OCI-LY1 (cell line): Measurements from ENCODE around the gene TNFRSF12A.

Source experiments
- H2AFZ ChIP-seq: fragments of 200-600 bp; sonication (generic), shearing (Covaris generic); 2 replicates; pipeline ENCODE4 v1.6.0; 2014; ENCODE audit warnings: antibody characterized with exemption, mild to moderate bottlenecking, low read length
- H3F3A ChIP-seq: fragments of 200-600 bp; sonication (generic), shearing (Covaris generic); 2 replicates; pipeline ENCODE4 v1.6.0; 2014; ENCODE audit warnings: mild to moderate bottlenecking, antibody characterized with exemption, low read length, moderate library complexity; ENCODE audit not compliant: insufficient read depth
- H3K27ac ChIP-seq: fragments of 200-600 bp; sonication (generic); 2 replicates; pipeline ENCODE4 v1.5.1; 2014; ENCODE audit warnings: low read length, mixed run types, mild to moderate bottlenecking, low read depth; ENCODE audit not compliant: poor library complexity, severe bottlenecking
- H3K27me3 ChIP-seq: fragments of 200-600 bp; sonication (generic); 2 replicates; pipeline ENCODE4 v1.6.0; 2014; ENCODE audit warnings: antibody characterized with exemption, mild to moderate bottlenecking, low read length, moderate library complexity; ENCODE audit not compliant: insufficient read depth
- H3K36me3 ChIP-seq: fragments of 200-600 bp; sonication (generic); 2 replicates; pipeline ENCODE4 v1.6.1; 2014; ENCODE audit warnings: mild to moderate bottlenecking, antibody characterized with exemption, low read length, moderate library complexity, mixed read lengths; ENCODE audit not compliant: insufficient read depth
- H3K4me1 ChIP-seq: fragments of 200-600 bp; sonication (generic); 2 replicates; pipeline ENCODE4 v1.5.1; 2014; ENCODE audit warnings: mild to moderate bottlenecking, low read length, moderate library complexity; ENCODE audit not compliant: insufficient read depth, severe bottlenecking
- H3K4me2 ChIP-seq: fragments of 200-600 bp; sonication (generic), shearing (Covaris generic); 2 replicates; pipeline ENCODE4 v1.6.1; 2014; ENCODE audit warnings: low read length
- H3K4me3 ChIP-seq: fragments of 200-600 bp; sonication (generic); 2 replicates; pipeline ENCODE4 v1.5.1; 2014; ENCODE audit warnings: low read length, low read depth, mild to moderate bottlenecking, mixed read lengths; ENCODE audit not compliant: poor library complexity, severe bottlenecking
- H3K79me2 ChIP-seq: fragments of 200-600 bp; shearing (Covaris generic); 2 replicates; pipeline ENCODE4 v1.6.1; 2016; ENCODE audit warnings: mixed run types, low read length, mixed read lengths; ENCODE audit not compliant: insufficient read depth
- H3K9ac ChIP-seq: fragments of 200-600 bp; sonication (generic), shearing (Covaris generic); 2 replicates; pipeline ENCODE4 v1.6.1; 2014; ENCODE audit warnings: mild to moderate bottlenecking, low read length, mixed read lengths
- H3K9me2 ChIP-seq: fragments of 200-600 bp; sonication (generic), shearing (Covaris generic); 2 replicates; pipeline ENCODE4 v1.6.1; 2014; ENCODE audit warnings: low read depth, mild to moderate bottlenecking, low read length, mixed read lengths
- H3K9me3 ChIP-seq: fragments of 200-600 bp; shearing (Covaris generic); 2 replicates; pipeline ENCODE4 v1.6.1; 2014; ENCODE audit warnings: low read length, mixed read lengths
- H4K20me1 ChIP-seq: fragments of 200-600 bp; sonication (generic), shearing (Covaris generic); 2 replicates; pipeline ENCODE4 v1.6.0; 2016; ENCODE audit warnings: mild to moderate bottlenecking, low read length; ENCODE audit not compliant: insufficient read depth
- EZH2 ChIP-seq: fragments of 200-600 bp; sonication (generic), shearing (Covaris generic); IDR thresholded peaks from 2 replicates; pipeline ENCODE4 v1.8.0; 2017; ENCODE audit warnings: borderline replicate concordance, mixed run types, mild to moderate bottlenecking, antibody characterized with exemption, low read length, moderate library complexity, mixed read lengths
- TF ChIP-seq, protein P1 (sequence below): fragments of 200-600 bp; sonication (generic), shearing (Covaris generic); IDR thresholded peaks from 2 replicates; pipeline ENCODE4 v1.5.1; 2017; ENCODE audit warnings: mild to moderate bottlenecking, antibody characterized with exemption, low read length, moderate library complexity, mixed read lengths

The TNFRSF12A gene

GRCh38 chr16:3020604-3021448, 658 bp downstream of the TNFRSF12A start:
- Histone ChIP-seq H3K4me1 (peaks cover 44% of the 10 kb centered on the region), H4K20me1 (no peaks in the 10 kb centered on the region), H3F3A (no peaks in the 10 kb centered on the region), H3K9ac (peak overlapping the region; percentile 60), H3K9me3 (no peaks in the 10 kb centered on the region), H3K9me2 (no peaks in the 10 kb centered on the region), H2AFZ (no peak overlapping the region), H3K36me3 (no peaks in the 10 kb centered on the region), H3K4me2 (peak overlapping the region; percentile 97), H3K27ac (no peak overlapping the region), H3K27me3 (peaks cover 4% of the 10 kb centered on the region; the same call in 1 of the 2 replicates), H3K79me2 (no peaks in the 10 kb centered on the region), H3K4me3 (peak overlapping the region; percentile 67)
- no peak for TF ChIP-seq EZH2
- TF ChIP-seq, protein P1, sequence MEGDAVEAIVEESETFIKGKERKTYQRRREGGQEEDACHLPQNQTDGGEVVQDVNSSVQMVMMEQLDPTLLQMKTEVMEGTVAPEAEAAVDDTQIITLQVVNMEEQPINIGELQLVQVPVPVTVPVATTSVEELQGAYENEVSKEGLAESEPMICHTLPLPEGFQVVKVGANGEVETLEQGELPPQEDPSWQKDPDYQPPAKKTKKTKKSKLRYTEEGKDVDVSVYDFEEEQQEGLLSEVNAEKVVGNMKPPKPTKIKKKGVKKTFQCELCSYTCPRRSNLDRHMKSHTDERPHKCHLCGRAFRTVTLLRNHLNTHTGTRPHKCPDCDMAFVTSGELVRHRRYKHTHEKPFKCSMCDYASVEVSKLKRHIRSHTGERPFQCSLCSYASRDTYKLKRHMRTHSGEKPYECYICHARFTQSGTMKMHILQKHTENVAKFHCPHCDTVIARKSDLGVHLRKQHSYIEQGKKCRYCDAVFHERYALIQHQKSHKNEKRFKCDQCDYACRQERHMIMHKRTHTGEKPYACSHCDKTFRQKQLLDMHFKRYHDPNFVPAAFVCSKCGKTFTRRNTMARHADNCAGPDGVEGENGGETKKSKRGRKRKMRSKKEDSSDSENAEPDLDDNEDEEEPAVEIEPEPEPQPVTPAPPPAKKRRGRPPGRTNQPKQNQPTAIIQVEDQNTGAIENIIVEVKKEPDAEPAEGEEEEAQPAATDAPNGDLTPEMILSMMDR: no peak

GRCh38 chr16:3021449-3022207, 1.5 kb downstream of the TNFRSF12A start:
- Histone ChIP-seq H3K4me1 (peaks cover 44% of the 10 kb centered on the region), H3K4me2 (peak overlapping the region; percentile 97), H4K20me1 (no peaks in the 10 kb centered on the region), H3K27ac (peak overlapping the region; percentile 55), H2AFZ (no peak overlapping the region), H3K27me3 (peaks cover 4% of the 10 kb centered on the region; the same call in 1 of the 2 replicates), H3F3A (no peaks in the 10 kb centered on the region), H3K4me3 (peak overlapping the region; percentile 67), H3K79me2 (no peaks in the 10 kb centered on the region), H3K9me2 (no peaks in the 10 kb centered on the region), H3K9me3 (no peaks in the 10 kb centered on the region), H3K9ac (peak overlapping the region; percentile 60; the same call in 1 of the 2 replicates), H3K36me3 (peaks cover 4% of the 10 kb centered on the region)
- no peak for TF ChIP-seq EZH2
- TF ChIP-seq, protein P1: peak; percentile 58

GRCh38 chr16:3022208-3022683, 2.1 kb downstream of the TNFRSF12A start:
- no peaks in the 10 kb centered on the region for H3K9me3 ChIP-seq
- no peak overlapping the region for H2AFZ ChIP-seq
- no peaks in the 10 kb centered on the region for H4K20me1 ChIP-seq
- peaks cover 44% of the 10 kb centered on the region for H3K4me1 ChIP-seq
- no peak overlapping the region; the same call in 1 of the 2 replicates for H3K9ac ChIP-seq
- H3K9me2 ChIP-seq: no peaks in the 10 kb centered on the region
- TF ChIP-seq EZH2: no peak
- TF ChIP-seq, protein P1: no peak
- peak overlapping the region; percentile 55 for H3K27ac ChIP-seq
- H3K4me2 ChIP-seq: peak overlapping the region; percentile 97; the same call in 1 of the 2 replicates
- no peaks in the 10 kb centered on the region for H3K79me2 ChIP-seq
- H3F3A ChIP-seq: no peaks in the 10 kb centered on the region
- H3K27me3 ChIP-seq: peaks cover under 1% of the 10 kb centered on the region; the same call in 1 of the 2 replicates
- peak overlapping the region; percentile 67 for H3K4me3 ChIP-seq
- H3K36me3 ChIP-seq: peaks cover 11% of the 10 kb centered on the region
